K562 (cell line): ENCODE results near the gene HSPA4. TPM values are rescaled to one million over a fixed set of nuclear protein-coding genes. Genes with fewer than 3 reads are reported as not detected.

ENCODE experiments used
- CREB1 ChIP-seq, 2 experiments: sonication (generic) in 1 of 2; formaldehyde crosslinking in 1 of 2; IDR thresholded peaks; 2 replicates each; pipeline versions ENCODE4 v1.6.1 to v1.8.0; 2012 to 2022; ENCODE audit warnings: inconsistent platforms in 1 of 2, mild to moderate bottlenecking in 1 of 2, missing genetic modification reagents in 1 of 2, moderate library complexity in 1 of 2
- CREM ChIP-seq: IDR thresholded peaks from 2 replicates; pipeline ENCODE4 v1.6.1; 2014; ENCODE audit warnings: antibody characterized with exemption, low read depth
- DIDO1 ChIP-seq: fragments of 450-650 bp; IDR thresholded peaks from 2 replicates; pipeline ENCODE4 v1.6.1; 2016; ENCODE audit warnings: low read depth, missing biosample characterization, missing genetic modification characterization
- ETS2 ChIP-seq: IDR thresholded peaks from 2 replicates; pipeline ENCODE4 v1.6.1; 2016; ENCODE audit warnings: borderline replicate concordance, missing genetic modification characterization, mild to moderate bottlenecking, moderate library complexity, missing compliant biosample characterization; ENCODE audit not compliant: poor library complexity, severe bottlenecking
- EZH2 ChIP-seq: IDR thresholded peaks from 2 replicates; pipeline ENCODE4 v1.6.1; 2012; ENCODE audit warnings: low read depth, mild to moderate bottlenecking, inconsistent platforms, low read length, borderline replicate concordance
- HDAC3 ChIP-seq: fragments of 450-650 bp; IDR thresholded peaks from 2 replicates; pipeline ENCODE4 v1.6.1; 2018; ENCODE audit warnings: borderline replicate concordance, mild to moderate bottlenecking, moderate library complexity; ENCODE audit not compliant: partially characterized antibody
- ILF3 ChIP-seq: fragments of 450-650 bp; IDR thresholded peaks from 2 replicates; pipeline ENCODE4 v1.6.1; 2018; ENCODE audit warnings: antibody characterized with exemption, mild to moderate bottlenecking, moderate library complexity, borderline replicate concordance
- KLF13 ChIP-seq: fragments of 450-650 bp; IDR thresholded peaks from 2 replicates; pipeline ENCODE4 v1.6.1; 2016; ENCODE audit warnings: missing genetic modification characterization, low read depth, mild to moderate bottlenecking, missing compliant biosample characterization, moderate library complexity, borderline replicate concordance
- MCM3 ChIP-seq: fragments of 450-650 bp; IDR thresholded peaks from 2 replicates; pipeline ENCODE4 v1.6.1; 2016
- MXI1 ChIP-seq: IDR thresholded peaks from 2 replicates; pipeline ENCODE4 v1.6.1; 2011; ENCODE audit warnings: low read depth, mild to moderate bottlenecking, improper control_type of control experiment, low read length
- NR2C2 ChIP-seq, 2 experiments: fragments of 200-800 bp in 1 of 2; sonication (Bioruptor generic) in 1 of 2; sonication (generic) in 1 of 2; formaldehyde crosslinking in 1 of 2; IDR thresholded peaks; 2 replicates each; pipeline versions ENCODE4 v1.6.1 to v1.8.0; 2016 to 2022; ENCODE audit warnings: mild to moderate bottlenecking in 1 of 2, missing compliant biosample characterization in 1 of 2, missing genetic modification characterization in 1 of 2, missing genetic modification reagents in 1 of 2
- NUFIP1 ChIP-seq: fragments of 450-650 bp; IDR thresholded peaks from 2 replicates; pipeline ENCODE4 v1.6.1; 2018; ENCODE audit not compliant: partially characterized antibody
- PRMT5 ChIP-seq: sonication (generic); formaldehyde crosslinking; IDR thresholded peaks from 2 replicates; pipeline ENCODE4 v1.5.0; 2020; ENCODE audit warnings: missing genetic modification reagents
- PURB ChIP-seq: sonication (generic); formaldehyde crosslinking; IDR thresholded peaks from 2 replicates; pipeline ENCODE4 v1.9.0; 2021; ENCODE audit warnings: low read depth, mild to moderate bottlenecking, missing genetic modification reagents
- RFX7 ChIP-seq: fragments of 250-450 bp; sonication (Bioruptor Pico); IDR thresholded peaks from 2 replicates; pipeline ENCODE4 v1.5.1; 2021; ENCODE audit warnings: mild to moderate bottlenecking
- STAT5B ChIP-seq: fragments of 250-450 bp; sonication (Bioruptor Pico); IDR thresholded peaks from 2 replicates; pipeline ENCODE4 v1.8.0; 2021; ENCODE audit warnings: mild to moderate bottlenecking, inconsistent platforms
- polyA plus RNA-seq, 8 experiments: library from polyadenylated mRNA; depleted of rRNA in 4 of 8; stranded (reverse) in 5 of 8; unstranded in 3 of 8; fragments of >200 nt; fragmentation: Nextera tagmentation in 2 of 8; fragmentation: Illumina TruSeq in 1 of 8; extraction: Ambion mirVana in 2 of 8; extraction: Trizol in 1 of 8; gene quantifications; 2 replicates each; pipeline versions ENCODE4 v1.2.1 to v1.2.3, GENCODE V29; 2011 to 2014; ENCODE audit warnings: inconsistent platforms in 1 of 8, missing spikeins in 1 of 8
- total RNA-seq, 7 experiments: library from RNA; depleted of rRNA in 6 of 7; stranded (reverse); fragments of >200 nt in 6 of 7; fragmentation: Illumina TruSeq in 2 of 7; extraction: Trizol in 2 of 7; gene quantifications; 2 replicates each; pipeline versions ENCODE4 v1.2.1 to v1.2.3, GENCODE V29; 2011 to 2021; ENCODE audit warnings: low replicate concordance in 1 of 7
- TF ChIP-seq, protein P1 (sequence below): fragments of 450-650 bp; IDR thresholded peaks from 2 replicates; pipeline ENCODE4 v1.7.1; 2018; ENCODE audit warnings: mild to moderate bottlenecking, low read depth; ENCODE audit not compliant: partially characterized antibody
- TF ChIP-seq, protein P2 (sequence below): fragments of 450-650 bp; IDR thresholded peaks from 2 replicates; pipeline ENCODE4 v1.6.1; 2018; ENCODE audit not compliant: partially characterized antibody
- TF ChIP-seq, protein P3 (sequence below): fragments of 250-450 bp; sonication (Bioruptor Pico); IDR thresholded peaks from 2 replicates; pipeline ENCODE4 v1.8.0; 2022; ENCODE audit warnings: inconsistent platforms, mild to moderate bottlenecking, moderate library complexity, borderline replicate concordance

Gene HSPA4
- total and polyA plus RNA-seq, 9 of the 15 experiments (the other 6 are each of a cell fraction or from before 2014, with no cell fraction given): 90.3 to 286 (median 148) TPM

DNA sequence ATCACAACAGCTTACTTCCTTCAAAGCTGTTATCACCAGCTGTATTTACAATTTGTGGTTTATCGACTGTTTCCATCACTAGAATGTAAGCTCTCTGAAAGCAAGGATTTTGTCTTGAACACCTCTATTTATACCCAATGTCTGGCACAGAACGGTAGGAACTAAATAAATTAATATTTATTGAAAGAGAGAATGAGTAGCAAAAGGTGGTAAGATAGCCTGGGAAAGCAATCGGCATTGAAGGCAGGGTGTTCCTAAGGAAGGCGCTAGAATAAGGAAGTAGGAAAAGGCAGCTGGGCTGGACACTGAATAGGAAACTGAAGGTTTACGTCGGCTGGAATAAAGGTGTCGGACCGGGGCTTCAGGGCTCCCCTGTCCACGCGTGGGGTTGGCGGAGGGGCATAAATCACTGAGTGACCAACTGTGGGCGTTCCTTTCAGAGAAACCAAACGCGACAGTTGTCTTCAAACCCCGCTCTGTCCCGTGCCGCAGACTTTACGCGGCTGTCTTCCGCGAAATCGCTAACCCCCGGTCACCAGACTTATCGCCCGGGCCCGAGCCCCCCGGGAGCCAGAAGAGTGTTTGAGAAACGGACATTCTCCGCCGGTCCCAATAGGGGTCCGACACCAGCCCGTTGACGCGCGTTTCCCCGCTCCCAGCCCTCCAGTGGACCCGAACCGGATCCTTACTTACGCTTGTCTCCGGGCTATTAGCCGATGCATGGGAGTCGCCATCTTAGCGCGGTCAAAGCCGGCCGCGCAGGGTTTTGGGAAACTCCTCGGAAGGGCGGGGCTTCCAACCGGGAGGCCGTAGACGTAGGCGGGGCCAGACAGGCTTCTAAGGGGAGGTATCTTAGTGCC lies 25.8 kb upstream of the HSPA4 start, which contains the start of gene ZCCHC10 (continued):
- TF ChIP-seq, protein P1, sequence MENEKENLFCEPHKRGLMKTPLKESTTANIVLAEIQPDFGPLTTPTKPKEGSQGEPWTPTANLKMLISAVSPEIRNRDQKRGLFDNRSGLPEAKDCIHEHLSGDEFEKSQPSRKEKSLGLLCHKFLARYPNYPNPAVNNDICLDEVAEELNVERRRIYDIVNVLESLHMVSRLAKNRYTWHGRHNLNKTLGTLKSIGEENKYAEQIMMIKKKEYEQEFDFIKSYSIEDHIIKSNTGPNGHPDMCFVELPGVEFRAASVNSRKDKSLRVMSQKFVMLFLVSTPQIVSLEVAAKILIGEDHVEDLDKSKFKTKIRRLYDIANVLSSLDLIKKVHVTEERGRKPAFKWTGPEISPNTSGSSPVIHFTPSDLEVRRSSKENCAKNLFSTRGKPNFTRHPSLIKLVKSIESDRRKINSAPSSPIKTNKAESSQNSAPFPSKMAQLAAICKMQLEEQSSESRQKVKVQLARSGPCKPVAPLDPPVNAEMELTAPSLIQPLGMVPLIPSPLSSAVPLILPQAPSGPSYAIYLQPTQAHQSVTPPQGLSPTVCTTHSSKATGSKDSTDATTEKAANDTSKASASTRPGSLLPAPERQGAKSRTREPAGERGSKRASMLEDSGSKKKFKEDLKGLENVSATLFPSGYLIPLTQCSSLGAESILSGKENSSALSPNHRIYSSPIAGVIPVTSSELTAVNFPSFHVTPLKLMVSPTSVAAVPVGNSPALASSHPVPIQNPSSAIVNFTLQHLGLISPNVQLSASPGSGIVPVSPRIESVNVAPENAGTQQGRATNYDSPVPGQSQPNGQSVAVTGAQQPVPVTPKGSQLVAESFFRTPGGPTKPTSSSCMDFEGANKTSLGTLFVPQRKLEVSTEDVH: no peak
- TF ChIP-seq NUFIP1 (no peak), STAT5B (CRISPR knock-in tag) (no peak), DIDO1 (tag) (0 out of 2 replicates have a peak, but pooled peaks have one; percentile 45), EZH2 (no peak), ILF3 (no peak), RFX7 (CRISPR knock-in tag) (no peak), CREB1 (IDR thresholded peaks at IDR 0.05) (no peak), CREB1 (CRISPR knock-in tag; IDR thresholded peaks at IDR 0.05) (no peak), MXI1 (no peak; the same call in 1 of the 2 replicates), PRMT5 (CRISPR knock-in tag) (no peak), HDAC3 (no peak), PURB (CRISPR knock-in tag) (no peak), KLF13 (no peak), MCM3 (no peak), CREM (peak; percentile 31), ETS2 (no peak), NR2C2 (CRISPR knock-in tag; IDR thresholded peaks at IDR 0.05) (no peak), NR2C2 (tag; IDR thresholded peaks at IDR 0.05) (peak; percentile 69)
- TF ChIP-seq, protein P2, sequence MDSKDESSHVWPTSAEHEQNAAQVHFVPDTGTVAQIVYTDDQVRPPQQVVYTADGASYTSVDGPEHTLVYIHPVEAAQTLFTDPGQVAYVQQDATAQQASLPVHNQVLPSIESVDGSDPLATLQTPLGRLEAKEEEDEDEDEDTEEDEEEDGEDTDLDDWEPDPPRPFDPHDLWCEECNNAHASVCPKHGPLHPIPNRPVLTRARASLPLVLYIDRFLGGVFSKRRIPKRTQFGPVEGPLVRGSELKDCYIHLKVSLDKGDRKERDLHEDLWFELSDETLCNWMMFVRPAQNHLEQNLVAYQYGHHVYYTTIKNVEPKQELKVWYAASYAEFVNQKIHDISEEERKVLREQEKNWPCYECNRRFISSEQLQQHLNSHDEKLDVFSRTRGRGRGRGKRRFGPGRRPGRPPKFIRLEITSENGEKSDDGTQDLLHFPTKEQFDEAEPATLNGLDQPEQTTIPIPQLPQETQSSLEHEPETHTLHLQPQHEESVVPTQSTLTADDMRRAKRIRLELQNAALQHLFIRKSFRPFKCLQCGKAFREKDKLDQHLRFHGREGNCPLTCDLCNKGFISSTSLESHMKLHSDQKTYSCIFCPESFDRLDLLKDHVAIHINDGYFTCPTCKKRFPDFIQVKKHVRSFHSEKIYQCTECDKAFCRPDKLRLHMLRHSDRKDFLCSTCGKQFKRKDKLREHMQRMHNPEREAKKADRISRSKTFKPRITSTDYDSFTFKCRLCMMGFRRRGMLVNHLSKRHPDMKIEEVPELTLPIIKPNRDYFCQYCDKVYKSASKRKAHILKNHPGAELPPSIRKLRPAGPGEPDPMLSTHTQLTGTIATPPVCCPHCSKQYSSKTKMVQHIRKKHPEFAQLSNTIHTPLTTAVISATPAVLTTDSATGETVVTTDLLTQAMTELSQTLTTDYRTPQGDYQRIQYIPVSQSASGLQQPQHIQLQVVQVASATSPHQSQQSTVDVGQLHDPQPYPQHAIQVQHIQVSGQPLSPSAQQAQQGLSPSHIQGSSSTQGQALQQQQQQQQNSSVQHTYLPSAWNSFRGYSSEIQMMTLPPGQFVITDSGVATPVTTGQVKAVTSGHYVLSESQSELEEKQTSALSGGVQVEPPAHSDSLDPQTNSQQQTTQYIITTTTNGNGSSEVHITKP: peak; percentile 25
- TF ChIP-seq, protein P3, sequence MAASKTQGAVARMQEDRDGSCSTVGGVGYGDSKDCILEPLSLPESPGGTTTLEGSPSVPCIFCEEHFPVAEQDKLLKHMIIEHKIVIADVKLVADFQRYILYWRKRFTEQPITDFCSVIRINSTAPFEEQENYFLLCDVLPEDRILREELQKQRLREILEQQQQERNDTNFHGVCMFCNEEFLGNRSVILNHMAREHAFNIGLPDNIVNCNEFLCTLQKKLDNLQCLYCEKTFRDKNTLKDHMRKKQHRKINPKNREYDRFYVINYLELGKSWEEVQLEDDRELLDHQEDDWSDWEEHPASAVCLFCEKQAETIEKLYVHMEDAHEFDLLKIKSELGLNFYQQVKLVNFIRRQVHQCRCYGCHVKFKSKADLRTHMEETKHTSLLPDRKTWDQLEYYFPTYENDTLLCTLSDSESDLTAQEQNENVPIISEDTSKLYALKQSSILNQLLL (CRISPR knock-in tag): no peak
